HG03432 (cell line): ENCODE data around the gene ATP1B2.
"Not testable (repeated sequence)": the region's sequence is repeated elsewhere in the genome, so short reads cannot be mapped to it uniquely, and the experiment has no call there.

Source experiments
- ATAC-seq: cut with Tn5 transposase; IDR thresholded peaks from one replicate; pipeline ENCODE4 v1.9.1; 2021; ENCODE audit warnings: mild to moderate bottlenecking, moderate library complexity; ENCODE audit not compliant: unreplicated experiment

ATP1B2 gene

DNA sequence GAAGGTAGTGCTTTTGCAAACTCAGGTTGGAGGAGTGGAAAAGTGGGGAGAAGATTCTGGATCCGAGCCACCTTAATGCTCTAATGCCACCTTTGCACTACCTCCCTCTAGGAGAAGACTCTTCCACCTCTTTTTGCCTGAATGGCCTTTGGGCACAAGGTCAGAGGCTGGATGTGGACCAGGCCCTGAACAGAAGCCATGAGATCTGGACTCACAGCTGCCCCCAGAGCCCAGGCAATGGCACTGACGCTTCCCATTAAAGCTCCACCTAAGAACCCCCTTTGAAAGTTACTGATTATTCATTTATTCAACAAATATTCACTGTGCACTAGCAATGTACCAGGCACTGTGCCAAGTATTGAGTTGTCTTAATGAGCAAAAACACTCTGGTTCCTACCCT, 17.6 kb upstream of the ATP1B2 start:
- ATAC-seq = no peak

DNA sequence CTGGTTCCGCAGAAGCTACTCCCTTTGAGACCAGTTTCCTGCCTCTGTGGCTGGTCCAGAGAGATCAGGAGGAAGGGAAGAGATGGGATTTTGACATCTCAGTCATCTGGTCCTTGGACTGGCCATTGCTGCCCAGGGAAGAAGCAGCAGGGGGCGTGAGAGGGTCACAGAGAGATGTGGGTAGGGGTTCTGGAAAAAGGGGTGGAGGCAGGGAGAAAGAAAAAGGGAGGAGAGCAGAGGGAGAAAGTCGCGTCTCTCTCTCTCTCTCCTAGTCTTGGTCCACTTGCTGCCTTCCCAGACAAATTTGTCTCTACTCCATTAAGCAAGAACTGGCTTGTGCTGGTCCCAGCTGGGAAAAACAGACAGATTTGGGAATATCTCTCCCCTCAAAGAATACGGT, 16.3 kb upstream of the ATP1B2 start:
- no peak for ATAC-seq

DNA sequence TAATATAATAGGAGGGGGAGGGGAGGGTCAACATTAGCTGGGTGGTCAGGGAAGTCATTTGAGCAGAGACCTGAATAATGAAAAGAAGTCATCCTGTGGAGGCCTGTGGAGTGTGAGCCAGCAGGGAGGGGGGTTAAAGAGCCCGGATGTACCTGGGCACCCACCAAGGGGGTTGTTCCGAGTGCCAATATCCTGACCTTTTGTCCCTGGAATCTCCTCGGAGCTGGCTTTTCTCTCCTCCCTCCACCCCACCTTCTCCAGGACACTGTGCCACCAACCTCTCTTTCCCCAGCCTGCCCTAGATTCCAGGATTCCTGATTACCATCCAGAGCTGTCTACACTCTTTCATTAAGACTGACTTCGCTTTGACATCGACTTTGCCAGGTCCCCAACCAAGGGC, 14.6 kb upstream of the ATP1B2 start:
- no peak for ATAC-seq

DNA sequence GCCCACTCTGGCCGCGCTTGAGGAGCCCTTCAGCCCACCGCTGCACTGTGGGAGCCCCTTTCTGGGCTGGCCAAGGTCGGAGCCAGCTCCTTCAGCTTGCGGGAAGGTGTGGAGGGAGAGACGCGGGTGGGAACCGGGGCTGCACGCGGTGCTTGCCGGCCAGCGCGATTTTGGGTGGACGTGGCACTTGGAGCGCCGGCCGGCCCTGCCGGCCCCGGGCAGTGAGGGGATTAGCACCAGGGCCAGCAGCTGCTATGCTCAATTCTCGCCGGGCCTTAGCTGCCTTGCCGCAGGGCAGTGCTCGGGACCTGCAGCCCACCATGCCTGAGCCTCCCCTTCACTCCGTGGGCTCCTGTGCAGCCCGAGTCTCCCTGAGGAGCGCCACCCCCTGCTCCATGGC, 9.9 kb upstream of the ATP1B2 start:
- ATAC-seq = no peak

DNA sequence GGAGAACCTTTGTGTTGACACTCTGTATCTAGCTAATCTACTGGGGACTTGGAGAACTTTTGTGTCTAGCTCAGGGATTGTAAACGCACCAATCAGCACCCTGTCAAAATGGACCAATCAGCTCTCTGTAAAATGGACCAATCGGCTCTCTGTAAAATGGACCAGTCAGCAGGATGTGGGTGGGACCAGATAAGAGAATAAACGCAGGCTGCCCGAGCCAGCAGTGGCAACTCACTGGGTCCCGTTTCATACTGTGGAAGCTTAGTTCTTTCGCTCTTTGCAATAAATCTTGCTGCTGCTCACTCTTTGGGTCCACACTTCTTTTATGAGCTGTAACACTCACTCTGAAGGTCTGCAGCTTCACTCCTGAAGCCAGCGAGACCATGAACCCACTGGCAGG, 9.1 kb upstream of the ATP1B2 start:
- ATAC-seq = not testable (repeated sequence)

DNA sequence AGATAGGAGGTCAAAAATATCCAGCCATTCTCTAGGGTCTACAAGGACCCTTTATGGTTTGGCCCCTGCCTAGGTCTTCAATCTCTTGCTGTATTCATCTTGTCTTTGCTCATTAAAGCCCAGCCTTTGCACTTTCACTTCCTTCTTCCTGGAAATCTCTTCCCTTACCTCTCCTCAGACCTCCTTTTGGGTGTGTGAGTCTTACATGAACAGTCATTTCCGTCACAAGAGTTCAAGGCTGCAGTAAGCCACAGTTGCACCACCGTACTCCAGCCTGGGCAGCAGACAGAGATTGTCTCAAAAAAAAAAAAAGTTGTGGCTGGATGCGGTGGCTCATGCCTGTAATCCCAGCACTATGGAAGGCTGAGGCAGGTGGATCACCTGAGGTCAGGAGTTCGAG, 6.0 kb upstream of the ATP1B2 start:
- ATAC-seq = no peak

GRCh38 chr17:7646457-7646856, 4.3 kb upstream of the ATP1B2 start:
- no peak for ATAC-seq

DNA sequence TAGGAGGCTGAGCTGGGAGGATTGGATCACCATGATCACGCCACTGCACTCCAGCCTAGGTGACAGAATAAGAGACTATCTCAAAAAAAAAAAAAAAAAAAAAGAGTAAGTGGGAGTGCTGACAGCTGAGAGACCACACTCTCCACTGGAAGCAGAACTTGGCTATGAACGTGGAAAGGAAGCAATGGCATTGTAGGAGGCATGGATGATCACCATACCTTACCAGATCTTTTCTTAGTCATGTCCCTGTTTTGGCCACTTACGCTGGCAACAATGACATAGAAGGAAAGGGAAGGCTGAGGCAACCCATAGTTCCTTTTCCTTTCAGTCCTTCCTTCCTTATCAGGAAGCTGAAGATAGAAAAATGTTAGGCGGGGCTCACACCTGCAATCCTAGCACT, 3.7 kb upstream of the ATP1B2 start:
- no peak for ATAC-seq

DNA sequence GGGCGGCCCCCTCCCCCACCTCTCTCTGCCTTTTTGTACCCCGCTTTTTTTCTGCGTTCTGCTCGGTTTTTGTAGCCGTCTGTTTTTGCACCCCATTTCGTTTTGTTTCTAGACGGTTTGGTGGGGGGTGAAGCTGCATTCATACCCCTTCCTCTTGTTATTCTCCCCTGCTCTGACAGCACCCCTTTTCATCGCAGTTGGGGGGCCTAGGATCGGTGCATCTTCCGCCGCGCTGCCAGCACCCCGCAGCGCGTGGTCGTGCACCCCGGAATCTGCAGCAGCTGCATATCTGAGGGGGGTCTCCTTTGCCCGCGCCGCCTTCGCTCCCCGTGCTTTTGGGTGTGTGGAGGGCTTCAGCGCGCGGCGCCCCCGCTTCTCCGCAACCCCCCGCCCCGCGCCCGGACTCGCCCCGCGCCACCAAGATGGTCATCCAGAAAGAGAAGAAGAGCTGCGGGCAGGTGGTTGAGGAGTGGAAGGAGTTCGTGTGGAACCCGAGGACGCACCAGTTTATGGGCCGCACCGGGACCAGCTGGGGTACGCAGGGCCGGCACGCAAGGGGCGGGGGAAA, 455 bp downstream of the ATP1B2 start:
- no peak for ATAC-seq

DNA sequence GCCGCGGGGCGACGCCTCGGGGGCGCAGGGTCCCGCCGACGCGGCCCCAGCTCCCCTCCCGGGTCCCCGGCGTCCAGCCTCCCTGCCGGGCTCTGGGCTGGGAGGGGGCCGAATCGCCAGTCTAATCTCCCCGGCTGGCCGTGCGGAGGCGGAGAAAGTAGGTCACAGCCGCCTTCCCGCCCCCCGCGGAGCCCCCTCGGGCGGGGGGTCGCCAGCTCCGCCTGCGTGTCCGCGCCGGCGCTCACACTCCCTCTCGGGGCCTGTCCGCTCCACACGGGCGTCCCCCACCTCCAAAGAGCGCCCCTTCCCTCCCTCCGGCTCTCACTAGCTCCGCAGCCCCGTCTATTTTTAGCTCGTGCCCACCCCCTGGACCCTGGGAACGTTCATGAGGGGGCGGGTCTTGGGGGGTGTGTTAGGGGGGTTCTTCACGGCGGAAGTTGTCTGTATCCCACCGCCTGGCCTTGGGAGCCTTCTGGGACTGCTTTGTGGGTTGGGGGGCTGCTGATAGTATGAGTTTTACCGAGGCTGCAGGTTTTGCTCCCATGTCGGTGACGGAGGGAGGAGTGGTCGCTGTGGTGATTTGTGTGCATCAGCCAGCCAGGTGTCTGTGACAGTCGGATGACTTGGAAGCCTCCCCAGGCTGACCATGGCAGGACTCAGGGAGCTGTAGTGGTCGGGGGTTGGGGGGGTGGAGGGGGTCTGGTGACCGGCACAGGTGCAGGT, 1.1 kb downstream of the ATP1B2 start:
- no peak for ATAC-seq

DNA sequence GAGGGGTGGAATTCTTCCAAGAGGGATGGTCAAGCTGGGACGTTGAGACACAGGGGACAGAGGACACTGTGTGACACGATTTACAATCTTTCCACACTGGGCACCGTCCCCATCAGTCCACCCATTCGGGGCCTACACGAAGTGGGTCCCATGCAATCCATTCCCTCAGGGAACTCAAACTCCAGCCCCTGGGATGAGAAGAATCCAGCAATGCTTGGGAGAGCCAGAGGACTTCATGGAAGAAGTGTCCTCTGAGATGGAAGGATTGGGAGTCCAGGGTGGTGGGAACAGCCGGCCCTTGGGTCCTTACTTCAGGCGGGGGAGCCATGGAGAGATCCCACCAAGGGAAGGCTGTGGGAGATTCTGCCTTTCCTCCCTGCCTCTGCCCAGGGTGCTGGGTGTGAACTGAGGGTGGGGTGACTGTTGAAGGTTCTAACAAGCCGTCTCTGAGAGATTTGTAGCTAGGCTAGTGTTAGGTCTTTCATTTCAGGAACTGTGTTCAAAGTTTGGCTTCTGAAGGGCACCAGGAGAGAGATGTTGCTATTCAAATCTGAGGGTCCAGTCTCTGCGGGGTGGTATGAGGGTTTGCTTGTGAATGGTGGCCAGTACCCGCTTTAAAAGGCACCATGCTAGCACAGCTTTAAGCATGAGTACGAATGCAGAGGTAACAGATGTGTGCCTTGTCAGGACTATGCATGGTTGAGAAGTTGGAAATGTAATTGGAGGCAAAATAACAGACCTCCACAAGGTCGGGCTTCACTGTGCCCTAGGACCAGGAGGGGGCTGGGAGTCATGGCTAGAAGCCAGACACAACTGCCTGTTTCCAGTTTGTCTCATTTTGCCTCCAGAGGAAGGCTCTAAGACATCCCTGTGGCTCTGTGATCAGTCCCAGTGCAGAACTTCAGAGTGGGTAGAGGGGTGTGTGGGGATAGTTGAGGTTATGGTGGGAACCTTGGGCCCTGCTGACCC, 1.9 kb downstream of the ATP1B2 start:
- ATAC-seq = no peak

DNA sequence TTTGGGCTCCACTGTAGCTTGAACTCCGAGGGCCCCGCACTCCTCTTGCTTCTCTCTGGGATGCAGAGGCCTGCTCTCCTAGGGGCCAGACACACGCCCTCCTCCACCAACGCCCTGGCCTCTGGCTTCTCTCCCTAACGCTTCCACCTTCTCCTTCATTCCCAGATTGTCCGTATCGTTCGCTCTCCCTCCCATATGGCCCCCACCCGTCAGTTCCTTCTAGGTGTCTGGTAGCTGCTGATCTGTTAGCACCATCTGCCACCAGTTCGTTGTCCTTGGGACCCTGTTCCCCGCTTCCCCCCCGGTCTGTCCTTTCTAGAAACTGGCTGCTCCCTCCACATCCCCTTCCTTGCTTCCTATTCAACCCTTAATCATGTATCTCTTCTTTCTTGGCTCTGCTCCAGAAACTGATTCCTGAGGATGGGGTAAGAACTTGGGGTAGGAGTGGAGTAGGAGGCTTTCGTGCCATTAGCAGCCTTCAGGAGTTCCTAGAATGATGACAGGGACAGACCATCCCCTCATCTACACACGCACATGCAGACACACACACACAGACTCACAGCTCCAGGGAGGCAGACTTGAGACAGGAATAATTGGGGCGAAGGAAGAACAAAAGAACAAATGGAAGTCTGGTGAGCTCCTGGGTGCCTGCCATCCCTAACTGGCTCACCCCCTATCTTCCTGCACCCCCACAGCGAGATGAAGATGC, 4.3 kb downstream of the ATP1B2 start:
- ATAC-seq = no peak

- ATAC-seq = no peak
These were observed 4.8 kb downstream of the ATP1B2 start for GRCh38 chr17:7655541-7655840.

DNA sequence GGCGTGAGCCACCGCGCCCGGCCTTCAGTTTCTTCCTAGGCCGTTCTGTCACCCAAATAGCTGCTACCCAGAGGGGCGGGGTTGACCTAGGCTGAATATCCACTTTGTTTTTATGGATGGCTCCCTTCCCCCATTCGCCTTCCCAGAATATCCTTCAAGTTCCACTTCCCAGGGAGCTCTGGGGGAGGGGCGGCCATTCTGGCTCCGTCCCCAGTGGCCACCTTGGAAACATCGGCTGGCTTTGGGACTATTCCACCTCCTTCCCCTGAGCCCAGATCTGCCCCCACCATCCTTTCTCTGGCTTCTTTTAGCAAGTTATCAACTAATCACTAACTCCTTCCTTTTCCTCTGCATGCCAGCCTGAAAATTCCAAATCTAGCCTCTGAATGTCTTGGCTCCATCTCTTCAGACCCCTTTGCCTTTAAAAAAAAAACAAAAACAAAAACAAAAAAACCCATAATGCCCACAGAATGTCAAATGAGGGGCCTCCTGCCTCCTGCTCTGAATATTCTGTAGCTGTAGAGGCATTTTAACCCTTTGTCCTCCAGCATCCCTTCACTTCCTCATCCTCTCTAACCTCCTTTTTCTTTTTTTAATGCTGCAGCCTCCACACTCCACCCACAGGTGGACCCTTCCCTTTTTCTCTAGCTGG, 6.4 kb downstream of the ATP1B2 start:
- ATAC-seq = no peak

DNA sequence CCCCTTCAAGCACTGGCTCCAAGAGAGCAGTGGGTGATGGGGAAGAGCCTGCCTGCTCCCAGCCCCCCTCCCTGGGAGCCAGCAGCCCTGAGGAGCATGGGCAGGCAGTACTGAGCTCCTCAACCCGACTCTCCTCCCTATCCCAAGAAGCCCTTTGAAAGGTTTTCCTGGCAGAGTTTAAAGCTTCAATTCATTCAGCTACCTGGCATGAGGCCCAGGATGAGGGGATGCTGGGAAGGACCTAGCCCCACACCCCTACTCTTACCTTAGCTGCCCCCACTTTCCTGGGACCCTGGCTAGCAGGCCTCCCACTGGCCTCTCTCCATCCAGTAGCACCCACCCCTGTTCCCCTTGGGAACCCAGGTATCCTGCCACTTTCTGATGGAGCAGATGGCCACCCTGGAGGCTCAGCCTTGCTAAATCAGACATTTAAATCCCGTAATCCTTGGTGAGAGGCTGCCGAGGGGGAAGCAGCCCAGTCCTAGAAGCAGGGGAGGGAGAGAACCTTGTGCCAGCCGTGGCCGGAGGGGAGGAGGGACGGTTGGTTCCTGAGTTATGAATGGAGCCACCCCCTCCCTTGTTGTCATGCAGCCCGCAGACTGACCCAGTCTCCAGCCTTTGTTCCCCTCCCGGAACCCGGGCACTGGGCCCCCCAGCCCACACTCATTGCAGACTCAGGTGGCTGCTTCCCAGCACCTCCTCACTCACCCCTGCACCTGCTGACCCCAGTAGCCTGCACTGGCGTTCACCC, 17.1 kb downstream of the ATP1B2 start:
- ATAC-seq = no peak

DNA sequence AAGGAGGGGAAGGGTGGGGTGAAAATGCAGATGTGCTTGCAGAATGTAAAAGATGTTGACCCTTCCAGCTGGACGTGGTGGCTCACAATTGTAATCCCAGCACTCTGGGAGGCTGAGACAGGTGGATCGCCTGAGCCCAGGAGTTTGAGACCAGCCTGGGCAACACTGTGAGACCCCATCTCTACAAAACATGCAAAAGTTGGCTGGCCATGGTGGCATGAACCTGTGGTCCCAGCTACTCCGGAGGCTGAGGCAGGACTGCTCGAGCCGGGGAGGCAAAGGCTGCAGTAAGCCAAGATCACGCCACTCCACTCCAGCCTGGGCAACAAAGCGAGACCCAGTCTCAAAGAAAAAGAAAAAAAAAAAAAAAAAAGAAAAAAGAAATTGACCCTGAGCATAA, 17.8 kb downstream of the ATP1B2 start:
- ATAC-seq = no peak

DNA sequence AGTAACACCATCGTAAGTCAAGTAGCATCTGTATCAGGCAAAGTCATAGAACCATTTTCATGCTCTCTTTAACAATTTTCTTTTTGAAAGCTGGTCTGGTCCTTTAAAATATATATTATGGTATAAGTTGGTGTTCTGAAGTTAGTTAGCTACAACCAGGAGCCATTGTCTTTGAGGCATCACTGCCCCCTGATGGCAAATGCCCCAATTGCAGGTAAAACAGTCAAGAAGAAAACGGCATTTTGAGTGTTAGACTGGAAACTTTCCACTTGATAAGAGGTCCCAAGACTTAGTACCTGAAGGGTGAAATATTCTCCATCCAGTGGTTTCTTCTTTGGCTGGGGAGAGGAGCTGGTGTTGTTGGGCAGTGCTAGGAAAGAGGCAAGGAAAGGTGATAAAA, 22.5 kb downstream of the ATP1B2 start:
- no peak for ATAC-seq

DNA sequence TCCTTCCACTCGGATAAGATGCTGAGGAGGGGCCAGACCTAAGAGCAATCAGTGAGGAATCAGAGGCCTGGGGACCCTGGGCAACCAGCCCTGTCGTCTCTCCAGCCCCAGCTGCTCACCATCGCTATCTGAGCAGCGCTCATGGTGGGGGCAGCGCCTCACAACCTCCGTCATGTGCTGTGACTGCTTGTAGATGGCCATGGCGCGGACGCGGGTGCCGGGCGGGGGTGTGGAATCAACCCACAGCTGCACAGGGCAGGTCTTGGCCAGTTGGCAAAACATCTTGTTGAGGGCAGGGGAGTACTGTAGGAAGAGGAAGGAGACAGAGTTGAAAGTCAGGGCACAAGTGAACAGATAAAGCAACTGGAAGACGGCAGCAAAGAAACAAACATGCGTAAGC, 24.2 kb downstream of the ATP1B2 start:
- ATAC-seq = no peak

DNA sequence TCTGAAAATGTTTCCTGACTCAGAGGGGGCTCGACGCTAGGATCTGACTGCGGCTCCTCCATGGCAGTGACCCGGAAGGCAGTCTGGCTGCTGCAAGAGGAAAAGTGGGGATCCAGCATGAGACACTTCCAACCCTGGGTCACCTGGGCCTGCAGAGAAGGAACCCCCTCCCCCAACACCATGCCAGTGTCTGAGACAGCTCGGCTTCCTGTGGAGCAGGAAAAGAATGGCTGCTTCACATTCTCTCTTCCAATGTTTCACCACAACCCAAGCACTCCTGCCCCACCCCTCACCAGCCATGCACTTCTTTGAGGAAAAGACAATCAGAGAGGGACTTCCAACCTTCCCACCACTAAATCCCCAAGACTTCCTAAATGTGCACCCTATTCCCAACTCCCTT, 25.8 kb downstream of the ATP1B2 start:
- ATAC-seq = no peak

GRCh38 chr17:7677388-7678067, 26.8 kb downstream of the ATP1B2 start:
- ATAC-seq = no peak
